HG02943 (cell line): ENCODE results near the gene DLST.

Experiments used
- ATAC-seq: cut with Tn5 transposase; IDR thresholded peaks from one replicate; pipeline ENCODE4 v1.9.1; 2021; ENCODE audit warnings: mild to moderate bottlenecking, low read depth, moderate library complexity; ENCODE audit not compliant: unreplicated experiment

The DLST gene

DNA sequence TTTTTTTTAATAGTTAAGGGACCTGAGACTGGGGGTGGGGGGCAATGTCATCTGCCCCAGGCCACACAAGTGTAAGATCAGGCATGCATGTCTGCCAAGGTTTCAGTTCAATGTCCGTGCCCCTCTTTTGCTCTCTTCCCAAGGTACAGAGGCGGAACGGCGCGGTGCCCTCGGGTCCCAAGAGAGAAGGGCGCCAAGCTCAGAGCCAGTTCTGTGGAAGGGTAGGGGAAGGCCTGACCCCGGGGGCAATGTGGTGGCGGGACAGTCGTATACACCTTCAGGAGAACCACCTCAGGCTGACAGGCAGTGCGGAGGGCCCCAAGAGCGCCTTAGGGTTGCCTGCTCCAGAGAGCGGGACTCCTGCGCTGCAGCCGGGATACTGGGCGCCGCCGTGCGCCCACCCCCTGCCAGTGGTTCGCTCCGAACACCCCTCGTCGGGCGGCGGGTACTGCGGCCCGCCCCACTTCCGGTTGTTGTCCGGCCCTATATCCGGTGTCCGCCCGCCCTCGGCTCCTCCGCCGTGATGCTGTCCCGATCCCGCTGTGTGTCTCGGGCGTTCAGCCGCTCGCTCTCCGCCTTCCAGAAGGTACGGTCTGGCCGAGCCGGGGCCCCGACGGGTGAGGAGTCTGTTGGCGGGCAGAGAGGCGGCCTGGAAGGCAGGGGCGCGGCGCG, at the start of gene DLST:
TSS of gene DLST (plus strand) at position 486 of the 672 bp plus-strand sequence. CDS start at position 524, 38 bp downstream.
- ATAC-seq, result peak; percentile 83

DNA sequence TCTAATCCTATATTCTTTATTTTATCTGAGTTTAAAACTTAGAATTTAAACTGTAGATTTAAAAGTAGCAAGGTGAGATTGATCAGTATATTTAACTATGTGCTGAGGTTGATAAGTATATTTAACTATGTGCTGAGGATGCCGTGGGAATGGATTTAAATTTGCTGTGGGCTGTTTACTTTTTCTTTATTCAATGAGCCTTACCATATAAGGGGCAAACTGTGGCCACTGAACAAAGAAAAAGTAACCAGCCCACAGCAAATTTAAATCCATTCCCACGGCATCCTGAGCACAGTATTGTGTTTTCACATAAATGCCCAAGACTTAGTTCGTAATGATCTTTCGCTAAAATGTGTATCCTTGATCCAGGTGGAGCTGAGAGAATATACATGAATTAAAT, 48.9 kb upstream of the DLST start:
- no peak for ATAC-seq

GRCh38 chr14:74834692-74835392, 46.9 kb upstream of the DLST start:
- no peak for ATAC-seq

DNA sequence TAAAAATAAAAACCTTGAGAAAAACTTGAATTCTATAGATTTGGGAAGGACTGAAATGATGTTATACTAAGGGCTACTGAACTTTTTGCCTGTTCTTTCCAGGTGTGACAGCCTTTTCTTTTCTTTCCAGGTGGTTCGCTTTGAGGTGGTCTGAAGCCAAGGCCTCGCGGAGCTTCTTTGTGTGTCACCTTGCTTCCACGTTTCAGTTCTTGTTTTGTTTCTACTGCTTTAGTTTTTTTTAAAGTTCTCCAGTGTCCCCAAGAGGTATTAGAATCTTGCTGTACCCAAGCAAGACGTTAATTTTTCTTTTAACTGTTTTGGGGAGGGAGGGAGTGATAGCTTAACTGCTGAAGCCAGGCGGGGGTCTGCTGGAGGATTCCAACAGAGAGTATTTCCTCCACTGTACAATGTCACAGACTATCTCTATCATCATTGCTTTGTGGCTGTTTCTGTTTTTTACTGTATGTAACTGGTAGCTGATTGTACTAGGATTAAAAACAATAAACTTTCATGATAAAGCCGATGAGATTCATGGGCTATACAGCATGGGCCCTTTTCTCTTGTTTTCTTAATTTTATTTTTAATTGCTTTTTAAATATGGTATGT, 46.0 kb upstream of the DLST start:
- no peak for ATAC-seq

DNA sequence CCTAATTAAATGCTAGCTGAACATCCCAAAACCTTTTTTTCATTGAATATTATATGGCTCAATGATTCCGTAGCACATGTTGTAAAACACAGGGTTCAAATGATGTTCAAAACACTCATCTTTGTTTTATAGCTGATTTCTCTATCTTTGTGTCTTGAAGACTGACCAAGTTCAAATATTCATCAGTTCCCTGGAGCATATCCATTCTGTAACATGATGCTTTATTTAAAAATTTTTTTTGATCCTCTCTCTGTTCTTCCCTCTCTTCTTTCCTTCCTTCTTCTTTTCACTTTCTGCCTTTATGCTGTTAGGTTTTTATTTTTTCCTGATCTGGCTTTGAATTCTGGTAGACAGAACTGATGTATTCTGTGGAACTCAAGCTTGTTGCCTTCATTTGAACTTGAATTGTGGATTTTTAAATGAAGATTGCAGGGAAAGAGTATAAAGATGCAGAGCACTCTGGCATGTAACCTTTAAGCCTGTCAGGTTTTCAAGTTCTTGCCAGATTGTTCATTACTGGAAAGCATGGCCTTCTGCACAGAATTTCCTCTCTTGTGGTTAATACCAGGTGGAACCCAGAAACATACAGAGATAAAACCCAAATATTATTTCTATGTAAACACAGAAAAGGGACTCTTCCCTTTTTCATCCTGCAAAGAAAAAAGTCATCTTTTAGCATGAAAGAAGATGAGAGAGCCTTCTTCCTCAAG, 45.3 kb upstream of the DLST start:
- ATAC-seq, result no peak

DNA sequence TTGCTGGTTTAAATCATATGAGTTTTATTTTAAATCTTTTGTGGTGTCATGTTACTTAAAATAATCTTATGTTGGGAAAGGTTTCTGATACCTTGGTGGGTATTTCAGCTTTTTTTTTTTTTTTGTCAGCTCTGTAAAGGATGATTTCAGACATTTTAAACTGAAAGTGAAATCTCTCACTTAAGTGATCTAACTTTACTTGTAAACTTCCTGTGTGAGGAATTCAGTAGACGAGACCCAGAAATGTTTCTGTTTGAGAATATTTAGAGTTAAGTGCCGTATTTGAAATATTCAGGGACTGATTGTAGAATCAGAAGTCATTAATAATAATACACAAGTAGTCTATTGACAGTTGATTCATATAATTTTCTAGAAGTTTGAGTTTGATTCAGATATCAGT, 43.5 kb upstream of the DLST start:
- ATAC-seq, result no peak

DNA sequence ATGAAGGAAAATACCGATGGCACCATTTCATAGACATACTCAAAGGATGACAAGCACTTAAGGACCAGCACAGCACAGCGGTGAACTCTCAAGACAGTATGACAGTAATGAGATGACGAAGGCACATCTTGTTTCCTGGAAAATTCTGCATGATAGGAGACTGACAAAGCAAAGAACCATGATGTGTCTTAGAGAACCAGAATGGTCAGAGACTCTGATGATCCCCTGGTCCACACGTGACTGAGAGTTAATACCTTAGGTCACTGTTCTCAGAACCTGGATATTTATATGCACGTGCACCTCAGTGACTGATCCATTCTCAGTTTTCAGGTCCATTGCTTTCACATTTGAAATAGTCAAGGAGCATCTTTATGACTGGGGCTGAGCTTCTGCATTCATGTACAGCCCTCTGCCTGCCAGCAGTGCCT, 41.1 kb upstream of the DLST start:
- ATAC-seq, result no peak

- peak; percentile 76 for ATAC-seq
Observed at GRCh38 chr14:74841230-74842207, 40.2 kb upstream of the DLST start.

- no peak for ATAC-seq
Observed at GRCh38 chr14:74843653-74844052, 38.1 kb upstream of the DLST start.

GRCh38 chr14:74846168-74846567, 35.5 kb upstream of the DLST start:
- ATAC-seq, result no peak

- no peak for ATAC-seq
Observed at GRCh38 chr14:74846968-74847665, 34.6 kb upstream of the DLST start.

GRCh38 chr14:74848768-74849167, 32.9 kb upstream of the DLST start:
- no peak for ATAC-seq

- ATAC-seq, result no peak
Observed at GRCh38 chr14:74852922-74853530, 28.7 kb upstream of the DLST start.

DNA sequence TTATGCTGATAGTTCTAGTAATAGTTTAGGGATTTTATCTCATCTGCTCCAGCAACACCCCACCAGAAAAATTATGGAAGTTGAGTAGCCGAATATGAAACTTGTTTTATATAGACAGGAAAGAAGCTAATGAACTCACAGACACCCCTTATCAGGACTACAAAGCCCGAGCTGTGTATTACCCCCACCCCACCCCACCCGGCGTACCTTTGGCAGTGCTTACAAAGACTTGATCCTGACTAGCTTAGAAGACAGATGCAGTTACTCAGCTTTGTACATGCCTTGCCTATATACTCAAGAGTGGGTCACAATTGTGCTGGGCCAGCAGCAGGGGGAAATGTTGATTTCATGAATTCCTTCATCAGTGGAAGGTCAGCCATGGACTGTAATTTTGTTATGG, 28.1 kb upstream of the DLST start:
- no peak for ATAC-seq

GRCh38 chr14:74855021-74855420, 26.7 kb upstream of the DLST start:
- no peak for ATAC-seq

DNA sequence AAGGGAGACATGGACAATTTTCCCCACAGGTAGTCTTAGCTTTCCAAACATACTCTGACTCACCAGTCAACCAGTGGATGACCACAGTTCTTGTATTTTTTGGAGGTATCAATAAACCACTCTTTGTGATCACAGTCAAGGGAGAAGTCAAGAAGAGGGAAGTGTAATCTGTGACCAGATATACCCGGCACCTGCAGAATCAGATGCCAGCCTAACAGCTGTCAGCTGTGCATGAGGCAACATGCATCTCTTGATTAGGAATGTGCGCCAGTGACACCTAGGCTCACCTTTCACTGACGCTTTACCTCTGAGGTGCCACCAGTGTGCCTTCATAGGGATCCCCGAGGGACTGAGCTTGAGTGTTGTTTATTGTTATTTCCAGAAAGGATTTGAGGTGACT, 25.8 kb upstream of the DLST start:
- ATAC-seq, result no peak

- no peak for ATAC-seq
Observed at GRCh38 chr14:74856366-74856765, 25.4 kb upstream of the DLST start.

DNA sequence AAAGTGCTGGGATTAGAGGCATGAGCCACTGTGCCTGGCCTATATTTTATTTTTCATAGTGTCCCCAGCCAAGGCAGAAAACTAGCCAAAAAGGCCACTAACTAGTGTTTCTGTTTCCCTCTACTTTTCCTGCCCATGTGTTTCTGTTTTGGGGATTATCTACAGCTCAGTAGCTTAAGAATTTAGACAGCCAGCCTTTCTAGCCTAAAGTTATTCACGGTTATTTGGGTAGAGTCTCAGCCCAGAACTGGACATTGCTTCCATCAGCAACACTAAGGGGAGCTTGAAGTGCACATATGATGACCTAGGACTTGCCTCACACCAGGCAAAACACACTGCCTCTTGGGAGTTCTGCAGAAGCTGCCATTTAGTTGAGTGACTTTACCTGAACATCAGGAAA, 23.7 kb upstream of the DLST start:
- ATAC-seq, result no peak
